HG03159 (cell line): ENCODE data around the gene PPCDC.
"Not testable (repeated sequence)": the region's sequence is repeated elsewhere in the genome, so short reads cannot be mapped to it uniquely, and the experiment has no call there.

ENCODE experiments used
- ATAC-seq: cut with Tn5 transposase; IDR thresholded peaks from one replicate; pipeline ENCODE4 v1.9.1; 2021; ENCODE audit warnings: mild to moderate bottlenecking, moderate library complexity; ENCODE audit not compliant: unreplicated experiment

The PPCDC gene

DNA sequence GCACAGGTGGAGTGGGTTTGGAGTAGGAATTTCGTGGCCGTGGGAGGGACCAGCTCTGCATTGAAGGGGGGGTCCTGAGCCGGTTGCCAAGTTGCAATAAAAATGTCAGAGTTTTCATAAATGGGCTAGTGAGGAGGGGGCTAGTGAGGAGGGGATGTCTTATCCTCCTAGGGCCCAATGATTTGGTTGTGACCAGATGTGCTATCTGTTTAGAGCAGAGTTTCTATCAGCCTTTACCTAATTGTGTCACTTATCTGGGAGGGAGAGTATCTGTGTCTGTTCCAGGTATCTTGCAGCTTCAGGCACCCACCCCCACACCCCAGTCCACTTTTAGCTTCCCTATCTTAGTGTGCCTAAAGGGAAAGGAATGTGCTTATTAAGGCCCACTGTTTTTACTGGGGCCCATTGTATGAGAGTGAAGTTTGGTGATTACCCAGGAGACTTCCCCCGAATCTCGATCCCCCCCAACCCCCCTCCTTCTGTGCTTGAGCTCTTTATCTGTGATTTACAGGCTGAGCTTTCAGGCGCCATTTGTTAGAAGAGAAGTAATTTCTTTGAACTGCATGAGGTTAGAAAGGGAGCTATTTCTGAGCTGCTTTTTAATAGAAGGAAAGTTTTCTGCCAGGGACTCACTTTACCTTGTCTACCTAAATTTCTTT, 42.6 kb downstream of the PPCDC start:
- ATAC-seq, result no peak

DNA sequence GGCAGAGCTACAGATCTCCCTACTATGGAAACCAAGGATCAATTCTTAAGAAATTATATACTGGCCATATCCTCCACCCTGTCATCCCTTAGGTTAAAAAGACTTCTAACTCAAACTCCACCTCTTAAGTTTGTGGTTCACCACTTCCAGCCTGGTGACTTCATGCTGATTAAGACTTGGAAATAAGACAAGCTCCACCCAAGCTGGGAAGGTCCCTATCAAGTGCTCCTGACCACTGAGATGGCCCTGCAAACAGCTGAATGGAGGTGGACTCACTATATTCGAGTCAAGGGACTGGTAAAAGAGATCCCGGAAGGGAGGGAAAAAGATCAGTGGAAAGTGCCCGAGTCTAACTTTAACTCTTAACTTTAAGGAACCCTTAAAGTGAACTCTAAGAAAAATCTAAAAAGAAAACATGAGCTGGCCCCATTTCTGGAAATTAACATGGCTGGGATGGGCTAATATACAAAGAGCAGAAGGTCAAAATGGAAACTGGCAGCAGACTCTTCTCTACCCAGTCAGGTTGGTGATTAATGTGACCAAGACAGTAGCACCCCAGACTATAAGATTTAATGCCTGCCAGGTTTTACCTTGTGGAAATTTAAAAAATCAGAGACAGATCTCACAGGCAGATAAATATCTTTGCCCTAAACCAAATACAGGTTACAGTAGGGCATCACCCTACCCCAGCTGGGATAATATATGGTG, 43.9 kb downstream of the PPCDC start:
- ATAC-seq, result no peak

DNA sequence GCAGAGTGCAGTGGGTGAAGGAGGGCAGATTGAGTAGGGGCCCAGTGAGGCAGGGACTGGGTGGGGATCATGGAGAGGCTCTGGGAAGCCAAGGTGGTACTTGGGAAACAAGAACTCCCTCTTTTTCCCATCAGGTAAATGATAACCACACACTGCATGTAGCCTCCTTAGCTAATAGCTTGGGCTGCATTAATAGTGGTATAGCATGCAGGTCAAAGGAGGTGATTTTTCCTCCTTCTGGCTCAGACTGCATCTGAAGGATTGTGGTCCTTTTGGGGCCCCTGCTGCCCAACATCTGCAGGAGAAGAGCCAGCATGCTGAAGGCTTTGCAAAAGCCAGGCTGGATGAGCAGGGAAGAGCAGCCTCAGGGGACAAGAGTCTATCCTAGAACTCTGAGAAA, 45.4 kb downstream of the PPCDC start:
- no peak for ATAC-seq

DNA sequence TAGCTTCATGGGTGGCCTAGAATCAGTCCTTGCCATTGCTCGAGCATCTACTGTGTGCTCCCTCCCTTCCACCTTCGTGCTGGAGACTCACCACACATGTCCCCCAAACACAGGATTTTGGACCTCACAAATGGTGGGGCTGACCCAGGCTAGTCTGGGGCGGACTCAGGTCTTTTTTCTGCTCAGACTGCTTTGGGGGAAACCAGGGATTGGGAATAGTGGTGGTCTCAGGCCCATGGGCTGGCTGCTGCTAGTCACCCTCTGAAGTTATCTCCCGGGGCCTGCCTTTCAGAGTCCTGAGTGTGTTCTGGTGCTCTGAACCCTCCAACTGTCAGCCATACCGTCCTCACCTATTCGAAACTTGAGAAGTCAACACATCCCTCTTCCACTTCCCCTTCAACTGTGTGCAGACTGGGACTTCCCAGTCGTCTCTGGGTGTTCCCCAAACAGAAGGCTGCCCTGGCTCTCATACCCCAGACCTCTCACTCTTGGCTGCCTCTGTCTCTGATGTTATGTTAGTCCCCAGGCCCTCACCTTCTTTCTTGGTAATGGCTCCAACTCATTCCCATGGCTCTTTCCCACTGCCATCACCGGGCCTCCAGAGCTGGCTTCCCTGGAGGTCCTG, 46.0 kb downstream of the PPCDC start:
- peak; percentile 64 for ATAC-seq

DNA sequence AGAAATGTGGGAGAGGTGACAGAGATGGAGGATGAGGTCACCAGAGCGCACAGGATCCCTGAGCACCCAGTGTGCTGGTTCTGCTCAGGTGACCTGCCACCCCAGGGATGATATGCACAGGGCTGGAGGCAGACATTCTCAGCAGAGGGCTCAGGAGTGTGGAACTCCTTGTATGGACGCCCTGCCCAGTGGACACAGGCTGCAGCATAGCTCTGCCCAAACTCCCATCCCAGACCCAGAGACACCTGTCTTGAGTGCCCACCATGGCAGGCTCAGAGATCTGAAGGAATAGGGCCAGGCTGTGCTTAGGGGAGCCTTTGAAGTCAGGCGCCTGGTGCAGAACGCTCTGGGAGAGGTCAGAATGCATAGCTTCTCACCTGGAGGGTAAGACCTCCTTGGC, 47.3 kb downstream of the PPCDC start:
- ATAC-seq, result no peak

DNA sequence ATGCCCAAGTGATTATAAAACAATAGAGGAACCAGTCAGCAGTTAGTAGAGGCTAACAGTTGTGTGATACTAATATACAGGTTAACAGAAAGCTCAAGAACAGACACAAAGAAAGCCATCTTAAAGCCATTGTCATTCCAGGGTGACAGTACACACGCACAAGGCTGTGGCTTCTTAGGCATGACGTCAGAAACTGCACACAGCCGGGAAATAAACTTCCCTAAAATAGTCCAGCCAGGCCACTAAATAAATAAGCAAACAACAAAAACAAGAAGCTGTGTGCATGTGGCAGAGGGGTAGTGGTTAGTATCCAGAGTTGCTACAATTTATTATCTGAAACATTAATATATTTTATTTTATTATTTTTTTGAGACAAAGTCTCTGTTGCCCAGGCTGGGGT, 49.8 kb downstream of the PPCDC start:
- ATAC-seq, result no peak

DNA sequence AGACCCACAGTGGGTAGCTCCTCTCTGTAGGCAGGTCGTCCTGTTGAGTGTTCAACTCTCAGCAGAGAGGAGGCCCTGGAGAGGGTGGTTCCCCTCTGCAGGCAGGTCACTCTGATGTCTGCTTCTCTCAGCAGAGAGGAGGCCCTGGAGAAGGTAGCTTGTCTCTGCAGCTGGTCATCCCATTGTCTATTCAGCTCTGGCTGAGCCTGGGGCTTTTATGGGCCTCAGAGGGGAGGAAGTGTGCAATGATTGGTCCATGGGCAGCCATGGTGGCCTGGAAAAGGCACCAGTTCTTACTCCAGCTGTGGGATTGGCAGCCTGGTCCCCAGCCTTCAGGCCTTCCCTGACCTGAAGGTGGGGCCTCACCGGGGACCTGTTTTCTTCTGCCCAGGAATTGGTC, 52.9 kb downstream of the PPCDC start:
- no peak for ATAC-seq

DNA sequence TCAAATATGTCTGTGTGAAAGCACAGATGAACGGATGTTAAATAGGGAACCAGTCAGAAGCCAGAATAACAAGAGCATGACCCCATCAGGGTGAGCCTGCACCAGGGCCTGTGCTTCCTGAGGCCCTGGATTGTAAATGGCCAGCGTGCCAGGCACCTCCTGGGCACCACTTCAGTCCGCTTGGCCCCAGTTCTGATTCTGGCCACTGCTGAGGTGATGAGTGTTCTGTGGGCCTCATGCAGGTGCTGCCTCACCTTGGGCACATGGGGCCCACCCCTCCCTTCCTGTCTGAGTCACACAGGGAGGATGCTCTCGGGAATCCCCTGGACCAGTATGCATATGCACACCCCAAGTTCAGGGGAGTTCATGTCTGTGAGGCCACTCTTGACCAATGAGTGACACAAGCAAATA, 54.2 kb downstream of the PPCDC start:
- not testable (repeated sequence) for ATAC-seq

DNA sequence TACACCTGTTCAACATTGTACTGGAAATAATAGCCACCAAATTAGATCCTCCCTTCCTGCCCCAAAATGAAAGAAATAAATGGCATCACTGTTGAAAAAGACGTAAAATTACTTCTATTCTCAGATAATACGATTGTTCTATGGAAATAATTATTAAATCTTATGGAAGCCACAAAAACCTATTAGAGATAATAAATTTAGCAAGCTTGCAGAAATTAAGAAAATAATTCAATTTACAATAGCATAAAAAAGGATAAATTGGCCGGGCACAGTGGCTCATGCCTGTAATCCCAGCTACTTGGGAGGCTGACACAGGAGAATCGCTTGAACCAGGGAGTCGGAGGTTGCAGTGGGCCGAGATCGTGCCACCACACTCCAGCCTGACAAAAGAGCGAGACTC, 57.8 kb downstream of the PPCDC start:
- no peak for ATAC-seq

DNA sequence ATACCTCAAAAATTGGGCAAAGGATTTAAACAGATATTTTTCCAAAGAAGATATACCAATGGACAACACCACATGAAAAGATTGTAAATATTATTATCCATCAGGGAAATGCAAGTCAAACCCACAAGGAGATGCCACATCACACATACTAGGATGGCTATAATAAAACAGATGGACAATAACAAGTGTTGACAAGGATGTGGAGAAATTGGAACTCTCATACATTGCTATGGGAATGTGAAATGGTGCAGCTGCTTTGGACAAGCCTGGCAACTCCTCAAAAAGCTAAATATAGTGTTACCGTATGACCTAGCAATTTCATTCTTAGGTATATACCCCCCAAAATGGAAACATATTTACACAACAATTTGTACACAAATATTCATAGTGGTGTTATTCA, 59.3 kb downstream of the PPCDC start:
- ATAC-seq, result no peak

DNA sequence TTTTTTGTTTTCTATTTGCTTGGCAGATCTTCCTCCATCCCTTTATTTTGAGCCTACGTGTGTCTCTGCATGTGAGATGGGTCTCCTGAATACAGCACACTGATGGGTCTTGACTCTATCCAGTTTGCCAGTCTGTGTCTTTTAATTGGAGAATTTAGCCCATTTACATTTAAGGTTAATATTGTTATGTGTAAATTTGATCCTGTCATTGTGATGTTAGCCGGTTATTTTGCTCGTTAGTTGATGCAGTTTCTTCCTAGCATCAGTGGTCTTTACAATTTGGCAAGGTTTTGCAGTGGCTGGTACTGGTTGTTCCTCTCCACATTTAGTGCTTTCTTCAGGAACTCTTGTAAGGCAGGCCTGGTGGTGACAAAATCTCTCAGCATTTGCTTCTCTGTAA, 62.3 kb downstream of the PPCDC start:
- ATAC-seq, result not testable (repeated sequence)

DNA sequence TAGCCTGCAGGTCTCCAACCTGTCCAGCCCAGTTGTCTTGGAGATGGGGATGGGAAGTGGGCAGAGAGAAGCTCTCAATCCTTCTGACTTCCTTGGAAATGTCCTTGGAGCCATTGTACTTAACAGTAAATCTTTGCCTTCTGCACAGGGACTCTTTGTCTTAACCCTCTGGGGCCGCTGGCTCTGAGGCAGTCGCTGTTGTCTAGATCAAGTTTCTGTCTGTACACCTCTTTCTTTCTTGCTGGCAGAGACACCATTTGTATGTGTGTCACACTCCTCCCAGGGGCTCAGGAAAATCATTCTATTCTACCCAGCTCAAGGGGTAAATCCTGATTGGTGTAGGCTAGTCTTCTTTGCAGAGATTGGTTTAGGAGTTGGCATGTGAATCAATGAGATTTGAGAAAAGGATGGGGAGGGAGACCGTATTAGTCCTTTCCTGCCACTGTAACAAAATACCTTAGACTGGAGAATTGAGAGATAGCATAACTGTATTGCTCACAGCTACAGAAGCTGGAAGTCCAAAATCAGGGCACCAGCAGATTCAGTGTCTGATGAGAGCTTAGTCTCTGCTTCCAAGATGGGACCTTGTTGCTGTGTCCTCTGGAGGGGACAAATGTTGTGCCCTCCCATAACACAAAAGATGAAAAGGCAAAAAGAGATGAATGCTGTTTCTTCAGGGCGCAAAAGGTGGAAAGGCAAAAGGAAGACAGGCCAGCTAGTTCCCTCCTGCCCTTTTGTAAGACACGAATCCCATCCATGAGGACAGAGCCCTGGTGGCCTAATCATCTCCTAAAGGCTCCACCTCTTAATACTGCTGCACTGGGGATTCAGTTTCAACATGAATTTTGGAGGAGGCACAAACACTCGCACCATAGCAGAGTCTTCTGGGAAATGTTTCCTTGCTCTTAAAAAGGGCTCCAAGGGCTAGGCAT, 66.3 kb downstream of the PPCDC start:
- ATAC-seq, result no peak

DNA sequence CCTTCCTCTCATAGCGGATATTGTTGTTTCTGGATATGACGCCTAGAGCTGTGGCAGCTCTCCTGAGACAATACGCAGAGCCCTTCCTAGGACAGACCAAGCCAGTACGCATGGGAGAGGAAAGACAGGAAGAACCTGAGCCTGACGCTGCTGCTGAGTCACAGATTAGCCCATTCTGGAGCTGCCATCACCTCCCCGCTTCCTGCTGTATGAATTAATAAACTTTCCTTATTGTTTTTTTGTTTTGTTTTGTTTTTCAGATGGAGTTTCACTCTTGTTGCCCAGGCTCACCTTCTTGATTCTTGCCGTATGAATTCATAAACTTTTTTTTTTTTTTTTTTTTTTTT, 67.0 kb downstream of the PPCDC start:
- no peak for ATAC-seq

DNA sequence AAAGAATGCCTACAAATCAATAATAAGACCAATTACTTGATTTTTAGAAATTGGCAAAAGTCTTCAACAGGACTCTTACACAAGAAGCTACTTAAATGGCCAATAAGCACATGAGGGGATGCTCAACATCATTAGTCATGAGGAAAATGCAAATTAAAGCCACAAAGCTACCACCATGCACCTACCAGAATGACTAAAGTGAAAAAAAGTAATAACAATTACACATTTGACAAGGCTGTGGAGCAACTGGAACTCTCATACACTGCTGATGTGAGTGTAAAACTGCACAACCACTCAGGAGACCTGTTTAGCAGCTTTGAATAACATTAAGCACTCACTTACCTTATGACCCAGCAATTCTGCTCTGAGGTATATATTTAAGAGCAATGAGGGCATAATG, 68.4 kb downstream of the PPCDC start:
- no peak for ATAC-seq

DNA sequence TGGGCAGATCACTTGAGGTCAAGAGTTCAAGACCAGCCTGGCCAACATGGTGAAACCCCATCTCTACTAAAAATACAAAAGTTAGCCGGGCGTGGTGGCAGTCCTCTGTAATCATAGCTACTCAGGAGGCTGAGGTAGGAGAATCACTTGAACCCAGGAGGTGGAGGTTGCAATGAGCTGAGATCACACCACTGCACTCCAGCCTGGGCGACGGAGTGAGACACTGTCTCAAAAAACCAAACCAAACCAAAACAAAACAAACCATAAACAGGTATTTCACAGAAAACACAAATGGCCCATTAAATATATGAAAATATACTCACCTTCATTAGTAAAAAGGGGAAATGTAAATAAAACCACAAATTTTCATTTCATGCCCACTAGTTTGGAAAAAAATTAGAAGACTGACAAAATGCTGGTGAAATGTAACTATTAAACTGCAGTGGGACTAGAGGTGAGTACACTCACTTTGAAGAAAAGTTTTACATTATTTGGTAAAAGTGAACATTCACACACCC, 71.6 kb downstream of the PPCDC start:
- peak; percentile 37 for ATAC-seq

DNA sequence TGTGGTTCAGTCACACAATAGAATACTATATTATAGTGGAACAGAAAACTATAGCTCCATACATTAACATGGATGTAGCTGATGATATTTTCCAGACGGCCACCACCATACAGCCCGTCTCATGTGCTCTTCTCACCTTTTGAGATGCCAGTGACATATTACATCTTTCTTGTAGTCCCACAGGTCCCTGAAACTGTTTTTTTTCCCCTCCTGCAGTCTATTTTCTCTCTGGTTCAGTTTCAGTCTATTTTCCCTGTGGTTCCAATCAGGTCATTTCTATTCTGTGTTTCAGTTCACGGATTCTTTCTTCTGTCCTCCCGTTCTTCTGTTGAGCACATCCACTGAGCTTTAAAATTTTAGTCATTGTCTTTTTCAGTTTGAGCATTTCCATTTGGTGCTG, 72.2 kb downstream of the PPCDC start:
- peak; percentile 52 for ATAC-seq

DNA sequence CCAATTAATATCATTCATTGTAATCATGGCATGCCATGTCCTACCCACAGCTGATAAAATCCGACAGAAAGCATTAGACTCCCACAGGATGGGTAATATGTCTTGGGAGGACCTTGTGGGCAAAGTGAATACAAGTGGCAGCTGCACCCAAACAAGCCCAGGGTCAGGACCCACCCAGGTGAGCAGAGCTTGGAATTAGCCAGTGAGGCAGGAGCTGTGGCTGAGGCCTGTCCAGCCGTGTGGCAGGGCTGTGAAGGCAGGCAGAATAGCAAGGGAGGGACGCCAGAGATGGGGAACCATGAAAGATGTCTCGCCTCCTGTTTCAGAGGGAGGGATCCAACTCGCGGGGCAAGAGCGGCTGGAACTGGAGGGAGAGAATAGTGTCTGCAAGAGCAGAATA, 74.5 kb downstream of the PPCDC start:
- ATAC-seq, result no peak

DNA sequence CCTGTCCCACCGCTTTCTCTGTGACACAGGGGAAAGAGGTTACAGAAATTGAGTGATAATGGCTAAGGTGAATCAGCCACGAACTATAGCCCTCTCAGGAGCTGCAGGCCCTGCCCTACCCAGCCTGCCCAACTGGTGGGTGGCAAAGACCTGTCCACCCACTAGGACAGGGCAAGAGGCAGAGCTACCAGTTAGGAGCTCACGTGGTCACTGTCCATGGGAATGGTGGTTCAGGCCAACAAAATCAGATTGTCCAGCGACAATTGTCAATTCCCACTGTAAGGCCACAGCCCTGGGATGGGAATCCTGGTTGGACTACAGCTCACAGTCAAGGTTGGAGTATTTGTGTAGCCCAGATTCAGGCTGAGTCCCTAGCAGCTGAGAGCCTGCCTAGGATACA, 75.0 kb downstream of the PPCDC start:
- no peak for ATAC-seq
